Testis (tissue), 2 donors: ENCODE measurements around the gene NUP50.

Experiments used
- CTCF ChIP-seq, 3 experiments: fragments of 450-650 bp in 2 of 3; fragments of 200-600 bp in 1 of 3; sonication (generic) in 1 of 3; IDR thresholded peaks; one replicate each; pipeline ENCODE4 v1.5.1; 2016 to 2019; ENCODE audit warnings: antibody characterized with exemption in 3 of 3, mild to moderate bottlenecking in 2 of 3, moderate library complexity in 1 of 3
- POLR2A ChIP-seq: fragments of 450-650 bp; IDR thresholded peaks from one replicate; pipeline ENCODE4 v1.6.1; 2017; ENCODE audit warnings: antibody characterized with exemption, mild to moderate bottlenecking, moderate library complexity

GRCh38 chr22:45131749-45132148 is 32.0 kb upstream of the NUP50 start:
- no peak for TF ChIP-seq CTCF (IDR thresholded peaks at IDR 0.05)
- no peak for TF ChIP-seq POLR2A
